Cardiac muscle cell (in vitro differentiated cells and primary cell): ENCODE results near the gene HOMEZ. TPM values are rescaled to one million over a fixed set of nuclear protein-coding genes. Genes with fewer than 3 reads are reported as not detected.
A peak's percentile ranks its signal among the peaks of the same experiment; 100 is the strongest.

ENCODE experiments used
- DNase-seq, 2 donors: peaks; one replicate each; pipeline versions ENCODE4 v3.0.0 to v3.0.0-alpha.2; 2010 to 2017; ENCODE audit warnings: low read depth in 1 of 2, low spot score in 1 of 2
- H3K27ac ChIP-seq: fragments of 200-600 bp; sonication (generic); 2 replicates; pipeline ENCODE4 v1.5.1; 2016
- H3K27me3 ChIP-seq: fragments of 200-600 bp; sonication (generic); 2 replicates; pipeline ENCODE4 v1.6.0; 2016; ENCODE audit warnings: control low read depth
- H3K36me3 ChIP-seq: fragments of 200-600 bp; sonication (generic); 2 replicates; pipeline ENCODE4 v1.5.1; 2016; ENCODE audit warnings: control low read depth
- H3K4me1 ChIP-seq: fragments of 200-600 bp; sonication (generic); 2 replicates; pipeline ENCODE4 v1.8.1; 2017; ENCODE audit warnings: low read depth, mild to moderate bottlenecking, mixed run types
- H3K4me3 ChIP-seq: fragments of 200-600 bp; sonication (generic); 2 replicates; pipeline ENCODE4 v1.5.1; 2016; ENCODE audit warnings: mild to moderate bottlenecking
- H3K9me3 ChIP-seq: fragments of 200-600 bp; sonication (generic); 2 replicates; pipeline ENCODE4 v1.5.1; 2017; ENCODE audit warnings: low read depth, mild to moderate bottlenecking, control low read depth
- polyA plus RNA-seq: library from polyadenylated mRNA; unstranded; fragments of >200 nt; fragmentation: Nextera tagmentation; extraction: Ambion mirVana; gene quantifications from 2 replicates; pipeline ENCODE4 v1.2.1, GENCODE V29; 2016
- total RNA-seq: library from RNA; depleted of rRNA; stranded (reverse); fragments of >200 nt; gene quantifications from 2 replicates; pipeline ENCODE4 v1.2.3, GENCODE V29; 2016
- TF ChIP-seq, protein P1 (sequence below): IDR thresholded peaks from 2 replicates; pipeline ENCODE4 v1.5.1; 2012; ENCODE audit warnings: low read depth, mild to moderate bottlenecking, low read length

The HOMEZ gene
- total and polyA plus RNA-seq, 2 experiments from 2014 or later: 13.6 to 20.8 TPM

DNA sequence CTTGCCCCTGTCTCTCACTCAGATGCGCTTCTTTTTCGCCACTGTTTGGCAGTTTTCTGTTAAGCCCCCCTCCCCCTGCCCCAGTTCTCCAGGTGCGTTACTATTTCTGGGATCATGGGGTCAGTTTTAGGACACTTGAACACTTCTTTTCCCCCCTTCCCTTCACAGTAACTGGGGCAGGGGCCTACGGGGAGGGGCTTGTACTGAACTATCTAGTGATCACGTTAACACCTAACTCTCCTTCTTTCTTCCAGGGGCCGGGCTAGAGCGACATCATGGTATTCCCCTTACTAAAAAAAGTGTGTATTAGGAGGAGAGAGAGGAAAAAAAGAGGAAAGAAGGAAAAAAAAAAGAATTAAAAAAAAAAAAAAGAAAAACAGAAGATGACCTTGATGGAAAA lies 39.1 kb upstream of the HOMEZ start:
- DNase-seq: no peak
- TF ChIP-seq, protein P1, sequence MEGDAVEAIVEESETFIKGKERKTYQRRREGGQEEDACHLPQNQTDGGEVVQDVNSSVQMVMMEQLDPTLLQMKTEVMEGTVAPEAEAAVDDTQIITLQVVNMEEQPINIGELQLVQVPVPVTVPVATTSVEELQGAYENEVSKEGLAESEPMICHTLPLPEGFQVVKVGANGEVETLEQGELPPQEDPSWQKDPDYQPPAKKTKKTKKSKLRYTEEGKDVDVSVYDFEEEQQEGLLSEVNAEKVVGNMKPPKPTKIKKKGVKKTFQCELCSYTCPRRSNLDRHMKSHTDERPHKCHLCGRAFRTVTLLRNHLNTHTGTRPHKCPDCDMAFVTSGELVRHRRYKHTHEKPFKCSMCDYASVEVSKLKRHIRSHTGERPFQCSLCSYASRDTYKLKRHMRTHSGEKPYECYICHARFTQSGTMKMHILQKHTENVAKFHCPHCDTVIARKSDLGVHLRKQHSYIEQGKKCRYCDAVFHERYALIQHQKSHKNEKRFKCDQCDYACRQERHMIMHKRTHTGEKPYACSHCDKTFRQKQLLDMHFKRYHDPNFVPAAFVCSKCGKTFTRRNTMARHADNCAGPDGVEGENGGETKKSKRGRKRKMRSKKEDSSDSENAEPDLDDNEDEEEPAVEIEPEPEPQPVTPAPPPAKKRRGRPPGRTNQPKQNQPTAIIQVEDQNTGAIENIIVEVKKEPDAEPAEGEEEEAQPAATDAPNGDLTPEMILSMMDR: no peak

DNA sequence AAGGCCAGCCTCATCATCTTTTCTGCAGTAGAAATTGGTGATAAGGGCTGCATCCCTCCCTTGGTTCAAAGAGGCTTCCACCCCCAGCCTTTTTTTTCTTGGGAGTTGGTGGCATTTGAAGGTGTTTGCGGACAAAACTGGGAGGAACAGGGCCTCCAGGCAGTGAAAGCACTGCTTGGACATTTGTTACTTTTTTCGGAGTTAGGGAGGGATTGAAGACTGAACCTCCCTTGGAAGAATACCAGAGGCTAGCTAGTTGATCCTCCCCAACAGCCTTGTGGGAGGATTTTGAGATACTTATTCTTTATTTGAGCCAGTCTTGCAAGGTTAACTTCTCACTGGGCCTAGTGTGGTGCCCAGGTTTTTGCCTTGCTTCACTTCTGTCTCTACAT lies 38.5 kb upstream of the HOMEZ start:
- H3K4me3 ChIP-seq: no peak overlapping the region
- DNase-seq: no peak
- H3K4me1 ChIP-seq: peaks cover 15% of the 10 kb centered on the region
- TF ChIP-seq, protein P1: no peak
- H3K9me3 ChIP-seq: no peaks in the 10 kb centered on the region
- no peaks in the 10 kb centered on the region for H3K27me3 ChIP-seq
- H3K27ac ChIP-seq: peak overlapping the region; percentile 64
- H3K36me3 ChIP-seq: peaks cover 24% of the 10 kb centered on the region

More for the DNA sequence above, 39.1 kb upstream of the HOMEZ start:
- no peaks in the 10 kb centered on the region for H3K27me3 ChIP-seq
- no peaks in the 10 kb centered on the region for H3K9me3 ChIP-seq
- peaks cover 24% of the 10 kb centered on the region for H3K36me3 ChIP-seq
- H3K4me3 ChIP-seq: no peak overlapping the region
- peaks cover 15% of the 10 kb centered on the region for H3K4me1 ChIP-seq
- peak overlapping the region; percentile 64 for H3K27ac ChIP-seq

DNA sequence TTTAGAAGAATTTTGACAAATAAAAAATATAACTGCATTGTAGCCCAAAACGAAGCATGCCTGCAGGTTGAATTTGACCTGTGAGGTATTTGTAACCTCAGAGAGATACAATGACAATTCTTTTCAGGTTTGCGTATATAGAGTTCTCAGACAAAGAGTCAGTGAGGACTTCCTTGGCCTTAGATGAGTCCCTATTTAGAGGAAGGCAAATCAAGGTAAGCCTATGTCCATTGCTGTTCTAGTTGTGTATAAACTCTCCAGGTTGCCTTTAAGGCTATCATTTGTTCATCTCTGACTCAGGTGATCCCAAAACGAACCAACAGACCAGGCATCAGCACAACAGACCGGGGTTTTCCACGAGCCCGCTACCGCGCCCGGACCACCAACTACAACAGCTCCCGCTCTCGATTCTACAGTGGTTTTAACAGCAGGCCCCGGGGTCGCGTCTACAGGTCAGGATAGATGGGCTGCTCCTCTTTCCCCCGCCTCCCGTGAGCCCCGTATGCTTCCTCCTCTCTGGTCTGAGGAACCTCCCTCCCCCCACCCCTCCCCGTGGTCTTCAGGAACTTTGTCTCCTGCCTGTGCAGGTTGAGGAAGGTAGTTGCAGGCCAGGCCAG lies 38.0 kb upstream of the HOMEZ start:
- no peak overlapping the region for H3K4me3 ChIP-seq
- no peak for DNase-seq

DNA sequence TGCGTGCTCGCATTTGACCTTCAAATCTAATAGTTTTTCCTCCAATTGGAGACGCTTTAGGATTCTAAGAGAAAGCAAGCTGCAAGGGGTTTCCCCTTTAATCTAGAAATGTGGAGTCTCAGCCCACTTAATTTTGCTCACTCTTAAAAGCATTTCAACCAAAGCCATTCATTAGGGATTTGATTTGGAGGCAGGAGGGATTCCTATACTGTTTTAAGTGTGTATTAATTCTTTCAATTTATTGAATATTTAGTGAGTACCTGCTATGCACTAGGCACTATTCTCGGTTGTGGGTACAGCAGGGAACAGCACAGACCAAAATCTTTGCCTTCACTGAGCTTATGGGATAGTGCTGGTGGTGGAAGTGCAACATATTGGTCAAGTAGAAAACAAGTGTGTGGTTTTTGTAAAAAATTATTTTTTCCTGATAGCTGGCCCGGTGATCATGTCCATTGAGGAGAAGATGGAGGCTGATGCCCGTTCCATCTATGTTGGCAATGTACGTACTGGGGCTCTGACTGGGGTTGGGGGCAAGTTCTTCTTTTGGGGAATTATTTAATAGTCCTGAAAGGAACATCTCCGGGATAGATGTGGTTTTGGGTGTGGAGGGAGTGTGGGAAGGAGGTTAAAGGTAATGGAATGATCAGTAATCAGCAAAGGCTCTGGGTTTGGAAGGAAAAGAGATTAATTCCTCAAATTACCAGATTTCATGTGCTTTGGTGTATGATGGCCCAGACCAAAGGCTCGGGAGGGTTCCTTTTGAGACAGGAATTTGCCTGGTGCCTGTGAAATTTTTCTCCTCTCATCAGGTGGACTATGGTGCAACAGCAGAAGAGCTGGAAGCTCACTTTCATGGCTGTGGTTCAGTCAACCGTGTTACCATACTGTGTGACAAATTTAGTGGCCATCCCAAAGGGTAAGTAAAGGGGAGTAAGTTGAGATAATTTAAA lies 36.9 kb upstream of the HOMEZ start:
- Histone ChIP-seq H3K36me3 (peaks cover 24% of the 10 kb centered on the region), H3K27ac (peak overlapping the region; percentile 99), H3K4me1 (peaks cover 15% of the 10 kb centered on the region), H3K9me3 (no peaks in the 10 kb centered on the region), H3K27me3 (no peaks in the 10 kb centered on the region), H3K4me3 (peak overlapping the region; percentile 97)
- TF ChIP-seq, protein P1: no peak
- DNase-seq: no peak

More for the DNA sequence above, 38.0 kb upstream of the HOMEZ start:
- H3K4me1 ChIP-seq: peaks cover 15% of the 10 kb centered on the region
- TF ChIP-seq, protein P1: no peak
- no peaks in the 10 kb centered on the region for H3K9me3 ChIP-seq
- no peaks in the 10 kb centered on the region for H3K27me3 ChIP-seq
- peak overlapping the region; percentile 99 for H3K27ac ChIP-seq
- peaks cover 24% of the 10 kb centered on the region for H3K36me3 ChIP-seq

DNA sequence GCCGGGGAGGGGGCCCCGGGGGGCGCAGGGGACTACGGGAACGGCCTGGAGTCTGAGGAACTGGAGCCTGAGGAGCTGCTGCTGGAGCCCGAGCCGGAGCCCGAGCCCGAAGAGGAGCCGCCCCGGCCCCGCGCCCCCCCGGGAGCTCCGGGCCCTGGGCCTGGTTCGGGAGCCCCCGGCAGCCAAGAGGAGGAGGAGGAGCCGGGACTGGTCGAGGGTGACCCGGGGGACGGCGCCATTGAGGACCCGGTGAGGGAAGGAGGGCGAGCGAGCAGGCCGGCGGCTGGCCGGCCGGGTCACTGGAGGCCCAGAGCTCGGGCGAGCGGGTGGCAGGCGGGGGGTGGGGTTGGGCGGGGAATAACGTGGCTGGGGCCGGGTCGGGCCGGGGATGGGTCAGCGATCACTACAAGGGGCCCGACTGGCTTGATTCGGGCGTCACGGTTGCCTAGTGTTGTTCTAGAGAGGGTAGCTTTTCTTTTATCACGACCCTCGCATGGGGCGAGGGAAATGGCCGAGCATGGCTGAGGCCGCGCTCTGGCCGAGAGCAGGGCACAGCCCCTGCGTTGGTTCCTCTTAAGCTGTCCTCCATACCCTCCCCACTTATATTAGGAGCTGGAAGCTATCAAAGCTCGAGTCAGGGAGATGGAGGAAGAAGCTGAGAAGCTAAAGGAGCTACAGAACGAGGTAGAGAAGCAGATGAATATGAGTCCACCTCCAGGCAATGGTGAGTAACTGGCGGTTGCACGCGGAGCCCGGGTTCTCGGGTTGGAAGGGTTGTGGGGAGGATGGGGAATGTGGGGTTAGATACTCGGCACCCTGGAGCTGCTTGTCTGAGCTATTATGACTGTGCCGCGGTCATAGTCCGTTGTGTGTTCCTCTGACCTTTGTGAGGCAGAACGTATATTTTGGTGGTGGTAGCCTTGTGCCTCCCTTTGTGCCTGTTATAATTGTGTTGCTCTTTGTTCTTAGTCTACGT lies 35.9 kb upstream of the HOMEZ start:
- Histone ChIP-seq H3K36me3 (peaks cover 24% of the 10 kb centered on the region), H3K27me3 (no peaks in the 10 kb centered on the region), H3K4me1 (peaks cover 15% of the 10 kb centered on the region), H3K27ac (peak overlapping the region; percentile 99), H3K4me3 (peak overlapping the region; percentile 97), H3K9me3 (no peaks in the 10 kb centered on the region)
- TF ChIP-seq, protein P1: no peak
- DNase-seq: peak; percentile 59 to 67
